Right kidney (tissue), 1 donor: ENCODE measurements around the gene SHC2.
"Not testable (repeated sequence)": the region's sequence is repeated elsewhere in the genome, so short reads cannot be mapped to it uniquely, and the experiment has no call there.

ENCODE experiments used
- DNase-seq: peaks from one replicate; pipeline ENCODE4 v3.0.0-alpha.2; 2016

The SHC2 gene

GRCh38 chr19:472005-472858 lies 11.4 kb upstream of the SHC2 start:
- DNase-seq, result no peak

GRCh38 chr19:470701-471100 lies 9.9 kb upstream of the SHC2 start:
- no peak for DNase-seq

DNA sequence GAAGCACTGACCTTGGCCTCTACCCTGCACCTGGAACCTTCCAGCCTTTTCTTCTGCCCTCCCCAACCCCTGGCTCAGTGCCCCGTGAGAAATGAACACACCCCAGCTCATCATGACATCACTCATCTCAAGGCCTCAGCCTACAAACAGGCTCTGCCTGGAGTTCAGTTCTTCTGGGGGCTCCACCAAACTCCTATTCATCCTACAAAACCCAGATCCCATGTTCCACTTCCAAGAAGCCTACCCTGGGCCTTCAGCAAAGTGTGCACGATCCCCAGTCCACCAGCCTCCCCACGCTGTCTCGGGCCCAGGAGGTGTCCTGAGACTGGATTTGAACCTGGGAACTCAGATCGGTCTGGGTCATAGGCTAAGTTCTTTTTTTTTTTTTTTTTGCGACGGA lies 9.0 kb upstream of the SHC2 start:
- no peak for DNase-seq

DNA sequence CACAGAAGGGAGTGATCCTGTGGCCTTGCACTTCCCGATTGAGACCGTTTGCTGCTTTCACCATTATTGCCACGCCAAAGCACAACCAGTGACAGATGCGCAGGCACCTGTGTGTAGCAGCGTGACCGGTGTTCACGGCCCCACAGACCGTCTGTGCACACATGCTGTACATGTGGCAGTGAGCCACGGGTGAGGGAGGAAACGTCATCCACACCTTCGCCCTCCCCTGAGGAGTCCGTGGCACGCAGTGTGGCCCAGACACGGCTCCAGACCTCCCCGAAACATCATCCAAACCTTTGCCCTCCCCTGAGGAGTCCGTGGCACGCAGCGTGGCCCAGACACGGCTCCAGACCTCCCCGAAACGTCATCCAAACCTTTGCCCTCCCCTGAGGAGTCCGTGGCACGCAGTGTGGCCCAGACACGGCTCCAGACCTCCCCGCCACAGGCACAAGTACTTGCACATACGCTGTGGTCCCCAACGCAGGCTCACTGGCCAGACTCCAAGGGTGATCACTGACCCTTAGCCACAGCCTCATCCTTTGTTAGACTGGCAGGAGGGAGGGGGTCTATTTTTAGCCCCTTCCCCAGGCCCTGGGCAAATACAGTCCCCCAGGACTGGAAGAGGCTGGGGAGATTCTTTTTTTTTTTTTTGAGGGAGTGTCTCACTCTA lies 7.9 kb upstream of the SHC2 start:
- no peak for DNase-seq

GRCh38 chr19:467554-467953 lies 6.7 kb upstream of the SHC2 start:
- no peak for DNase-seq

GRCh38 chr19:465056-465816 lies 4.4 kb upstream of the SHC2 start:
- DNase-seq, result no peak

DNA sequence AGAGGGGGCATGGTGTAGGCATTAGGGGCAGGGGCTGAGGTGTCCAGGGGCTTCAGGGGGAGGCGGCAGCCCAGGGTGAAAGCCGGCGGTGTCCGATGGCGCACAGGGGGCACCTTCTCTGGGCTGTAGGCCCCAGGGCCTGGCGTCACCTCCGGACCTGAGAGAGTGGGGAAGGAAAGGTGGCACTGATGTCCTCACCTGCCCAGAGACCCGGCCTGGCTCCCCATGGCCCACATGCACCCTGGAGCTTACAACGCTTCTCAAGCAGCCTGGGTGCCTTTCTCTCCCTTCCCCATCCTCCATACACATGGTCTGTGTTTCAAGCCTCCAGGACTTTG lies 3.3 kb upstream of the SHC2 start:
- no peak for DNase-seq

GRCh38 chr19:463483-464207 lies 2.8 kb upstream of the SHC2 start:
- DNase-seq, result no peak

DNA sequence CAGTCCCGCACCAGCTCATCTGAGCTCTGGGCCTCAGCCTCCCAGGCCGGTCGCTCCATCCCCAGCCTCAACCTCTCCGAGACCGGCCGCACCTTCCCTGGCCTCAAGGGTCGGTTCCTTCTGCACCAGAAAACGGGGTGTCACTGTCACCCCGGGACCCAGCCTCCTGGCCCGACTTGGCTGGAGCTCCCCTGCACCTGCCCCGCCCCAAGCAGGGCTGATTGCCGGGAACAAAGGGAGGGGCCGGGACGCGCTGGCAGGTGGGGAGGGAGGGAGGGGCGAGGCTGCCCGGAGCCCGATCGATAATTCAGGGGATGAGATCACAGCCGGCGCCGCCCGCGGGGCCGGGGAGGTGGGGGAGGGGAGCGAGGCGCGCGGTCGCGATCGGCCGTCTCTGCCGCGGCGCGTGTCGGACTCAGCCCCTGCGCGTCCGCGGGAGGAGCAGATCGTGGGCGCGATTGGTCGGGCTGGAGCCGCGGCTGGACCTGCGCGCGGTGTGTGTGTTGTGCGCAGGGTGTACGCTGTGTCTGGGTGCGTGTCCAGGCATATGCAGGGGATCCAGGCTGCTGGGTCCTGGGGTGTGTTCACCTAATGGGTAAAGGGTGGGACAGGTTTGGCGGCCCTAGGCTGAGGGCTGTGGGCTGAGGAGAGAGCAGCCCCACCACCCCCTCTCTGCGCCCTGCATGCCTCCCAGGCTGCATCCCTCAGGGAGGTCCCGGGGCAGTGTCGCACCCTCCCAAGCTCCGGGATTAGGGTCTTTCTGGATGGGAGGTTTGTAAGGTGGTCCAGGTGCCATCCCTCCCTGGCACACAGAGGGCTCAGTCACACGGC lies 1.1 kb upstream of the SHC2 start:
- peak; percentile 54 for DNase-seq

DNA sequence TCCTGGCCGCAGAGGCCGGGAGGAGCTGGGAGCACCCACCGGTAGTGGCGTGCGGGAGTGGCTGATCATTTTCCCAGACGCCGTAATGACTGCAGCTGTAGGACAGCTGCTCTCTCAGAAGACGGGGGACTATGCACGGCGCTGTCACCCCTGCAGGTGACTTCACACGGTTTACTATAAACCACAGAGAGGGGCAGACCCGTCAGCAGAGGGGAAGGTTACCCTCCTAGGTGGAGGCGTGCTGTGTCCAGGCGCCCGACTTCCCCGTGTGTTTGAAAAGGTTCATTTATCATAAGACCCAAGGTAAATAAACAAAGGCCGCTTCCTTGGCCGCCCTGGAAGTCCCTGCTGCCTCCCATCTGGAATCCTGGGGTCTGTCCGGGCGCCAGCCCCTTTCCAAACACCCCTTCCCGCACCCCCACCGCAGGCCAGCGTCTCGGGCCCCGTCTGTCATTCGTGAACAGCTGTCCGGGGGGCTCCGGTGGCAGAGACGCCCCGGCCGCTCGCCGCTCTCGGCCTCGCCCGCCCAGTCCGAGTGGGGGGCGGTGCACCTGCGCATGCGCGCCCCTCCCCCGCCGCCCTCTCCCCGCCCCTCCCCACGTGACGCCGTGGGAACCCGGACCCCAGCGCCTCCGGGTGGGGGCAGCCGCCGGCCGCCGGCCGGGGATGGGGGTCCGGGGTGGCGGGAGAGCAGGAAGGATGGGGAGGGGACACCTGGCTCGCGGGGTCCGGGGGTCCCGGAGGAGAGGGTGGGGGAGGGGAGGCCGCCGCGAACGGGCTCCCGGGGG lies 915 bp downstream of the SHC2 start:
- peak; percentile 85 for DNase-seq

DNA sequence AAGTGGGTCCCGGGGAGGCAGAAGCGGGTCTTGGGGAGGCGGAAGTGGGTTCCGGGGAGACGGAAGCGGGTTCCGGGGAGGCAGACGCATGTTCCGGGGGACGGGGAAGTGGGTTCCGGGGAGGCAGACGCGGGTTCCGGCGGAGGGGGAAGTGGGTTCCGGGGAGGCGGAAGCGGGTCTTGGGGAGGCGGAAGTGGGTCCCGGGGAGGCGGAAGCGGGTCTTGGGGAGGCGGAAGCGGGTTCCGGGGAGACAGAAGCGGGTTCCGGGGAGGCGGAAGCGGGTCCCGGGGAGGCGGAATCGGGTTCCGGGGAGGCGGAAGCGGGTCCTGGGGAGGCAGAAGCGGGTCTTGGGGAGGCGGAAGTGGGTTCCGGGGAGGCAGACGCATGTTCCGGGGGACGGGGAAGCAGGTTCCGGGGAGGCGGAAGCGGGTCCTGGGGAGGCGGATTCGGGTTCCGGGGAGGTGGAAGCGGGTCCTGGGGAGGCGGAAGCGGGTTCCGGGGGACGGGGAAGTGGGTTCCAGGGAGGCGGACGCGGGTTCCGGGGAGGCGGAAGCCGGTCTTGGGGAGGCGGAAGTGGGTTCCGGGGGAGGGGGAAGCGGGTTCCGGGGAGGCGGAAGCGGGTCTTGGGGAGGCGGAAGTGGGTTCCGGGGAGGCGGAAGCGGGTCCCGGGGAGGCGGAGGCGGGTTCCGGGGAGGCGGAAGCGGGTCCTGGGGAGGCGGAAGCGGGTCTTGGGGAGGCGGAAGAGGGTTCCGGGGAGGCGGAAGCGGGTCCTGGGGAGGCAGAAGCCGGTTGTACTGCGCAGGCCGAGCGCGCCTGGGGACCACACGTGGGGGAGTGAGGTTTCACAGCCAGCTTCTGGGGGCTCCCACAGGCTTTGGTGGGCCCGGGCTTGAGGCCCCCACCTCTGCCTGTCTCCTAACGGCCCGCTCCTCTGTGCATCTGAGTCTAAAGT lies 2.5 kb downstream of the SHC2 start:
- DNase-seq, result no peak

GRCh38 chr19:457636-458035 lies 3.2 kb downstream of the SHC2 start:
- DNase-seq, result no peak

DNA sequence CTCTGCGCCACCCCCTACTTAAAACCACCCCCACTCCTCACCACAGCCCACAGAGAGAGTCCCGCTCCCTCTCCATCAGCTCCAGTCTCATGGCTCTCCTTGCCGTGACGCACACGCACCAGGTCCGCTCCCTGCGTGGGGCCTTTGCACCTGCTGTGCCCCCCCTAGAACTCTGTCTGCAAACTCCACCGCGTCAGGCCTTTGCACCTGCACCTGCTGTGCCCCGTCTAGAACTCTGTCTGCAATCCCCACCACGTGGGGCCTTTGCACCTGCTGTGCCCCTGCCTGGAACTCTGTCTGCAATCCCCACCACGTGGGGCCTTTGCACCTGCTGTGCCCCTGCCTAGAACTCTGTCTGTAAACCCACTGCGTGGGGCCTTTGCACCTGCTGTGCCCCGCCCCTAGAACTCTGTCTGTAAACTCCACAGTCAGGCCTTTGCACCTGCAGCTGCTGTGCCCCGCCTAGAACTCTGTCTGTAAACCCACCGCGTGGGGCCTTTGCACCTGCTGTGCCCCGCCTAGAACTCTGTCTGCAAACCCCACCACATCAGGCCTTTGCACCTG lies 4.2 kb downstream of the SHC2 start:
- no peak for DNase-seq

DNA sequence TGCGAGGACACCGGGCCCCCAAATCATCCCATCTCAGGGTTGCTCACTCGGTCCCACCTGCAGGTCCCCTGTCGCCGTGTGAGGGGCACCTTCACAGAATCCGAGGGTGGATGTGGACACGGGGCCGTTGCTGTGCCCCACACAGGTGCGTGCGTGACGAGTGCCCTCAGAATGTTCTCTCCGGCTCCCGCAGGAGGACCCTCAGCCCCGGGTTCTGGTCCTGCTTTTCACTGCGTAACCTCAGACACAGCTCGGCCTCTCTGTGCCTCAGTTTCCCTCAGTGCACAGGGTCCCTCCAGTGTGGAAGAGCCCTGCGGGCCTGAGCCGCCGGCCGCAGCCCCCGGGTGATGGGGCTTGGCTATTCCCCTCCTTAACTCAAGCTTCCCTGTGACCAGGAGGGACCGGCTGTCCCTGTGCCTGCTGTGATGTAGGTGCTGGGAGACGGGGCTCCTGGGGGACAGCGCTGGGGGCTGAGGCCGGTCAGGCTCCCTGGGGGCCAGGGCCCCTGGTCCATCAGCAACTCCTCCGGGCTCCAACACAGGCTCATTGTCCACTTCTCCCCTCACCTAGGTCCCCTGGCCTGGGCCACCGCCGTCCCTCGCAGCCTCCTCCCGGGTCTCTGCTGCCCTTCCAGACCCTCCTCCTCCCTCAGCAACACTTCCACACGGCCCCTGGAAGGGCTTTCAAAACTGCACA lies 4.8 kb downstream of the SHC2 start:
- DNase-seq, result no peak

DNA sequence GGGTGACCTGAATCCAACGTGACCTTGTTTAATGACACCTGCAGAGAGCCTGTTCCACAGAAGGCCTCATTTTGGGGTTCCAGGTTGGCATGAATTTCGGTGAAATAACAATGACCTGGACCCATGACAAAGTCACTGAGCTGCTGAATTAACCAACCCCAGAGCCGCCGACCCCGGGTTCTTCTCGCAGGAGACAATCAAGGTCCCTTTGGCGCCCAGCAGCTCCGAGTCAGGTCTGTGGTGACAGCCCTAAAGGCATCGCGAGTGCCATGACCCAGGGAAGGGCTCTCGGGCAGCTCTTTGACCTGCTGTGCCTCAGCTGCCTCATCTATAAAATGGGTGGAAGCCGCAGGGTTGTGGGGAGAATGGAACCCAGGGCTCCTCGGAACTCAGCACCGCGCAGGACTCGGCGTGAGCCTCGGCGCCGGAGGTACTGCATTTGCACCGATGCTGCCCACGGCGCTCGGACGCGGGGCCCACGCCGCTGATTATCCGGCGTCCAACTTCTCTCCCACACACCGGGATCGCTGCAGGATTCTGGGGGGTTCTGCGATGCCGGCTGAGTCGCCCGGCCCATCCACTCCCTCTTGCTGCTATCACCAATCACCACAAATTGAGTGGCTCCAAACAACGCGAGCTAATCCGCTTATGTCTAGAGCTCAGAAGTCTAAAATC lies 5.7 kb downstream of the SHC2 start:
- no peak for DNase-seq

DNA sequence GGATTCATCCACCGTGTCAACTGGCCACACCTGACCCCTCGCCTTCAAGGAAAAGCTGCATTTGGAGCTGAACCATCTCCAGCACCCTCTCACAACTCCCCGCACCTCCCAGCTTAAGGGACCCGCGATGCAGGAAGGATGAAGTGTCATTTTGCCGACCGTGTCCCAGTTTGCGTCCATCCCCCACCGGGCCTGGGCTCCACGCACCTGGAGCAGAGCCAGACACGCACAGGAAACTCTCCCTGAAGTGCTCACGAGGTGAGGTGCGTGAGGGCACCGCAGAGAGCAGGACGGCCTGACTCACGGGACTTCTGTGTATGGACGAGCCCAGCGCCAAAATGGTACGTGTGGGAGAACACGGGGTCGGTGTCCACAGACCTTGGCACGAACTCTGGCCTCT lies 7.2 kb downstream of the SHC2 start:
- DNase-seq, result no peak

DNA sequence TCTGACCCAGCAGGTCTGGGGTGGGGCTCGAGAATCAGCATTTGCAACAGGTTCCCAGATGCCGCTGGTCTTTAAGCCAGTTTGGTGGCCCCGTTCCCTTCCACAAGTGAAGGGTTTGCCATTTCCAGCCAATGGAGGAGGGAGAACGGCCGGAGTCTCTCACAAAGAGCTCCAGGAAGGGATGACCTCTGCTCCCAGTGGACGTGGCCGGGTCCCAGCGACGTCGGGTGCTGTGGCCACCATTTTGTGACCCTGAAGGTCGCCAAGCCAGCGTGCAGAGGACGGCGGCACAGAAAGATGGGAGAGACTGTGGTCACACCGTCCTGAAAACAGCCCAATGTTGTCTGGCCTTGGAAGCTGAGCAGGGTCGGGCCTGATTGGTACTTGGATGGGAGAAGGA lies 8.0 kb downstream of the SHC2 start:
- DNase-seq, result no peak

DNA sequence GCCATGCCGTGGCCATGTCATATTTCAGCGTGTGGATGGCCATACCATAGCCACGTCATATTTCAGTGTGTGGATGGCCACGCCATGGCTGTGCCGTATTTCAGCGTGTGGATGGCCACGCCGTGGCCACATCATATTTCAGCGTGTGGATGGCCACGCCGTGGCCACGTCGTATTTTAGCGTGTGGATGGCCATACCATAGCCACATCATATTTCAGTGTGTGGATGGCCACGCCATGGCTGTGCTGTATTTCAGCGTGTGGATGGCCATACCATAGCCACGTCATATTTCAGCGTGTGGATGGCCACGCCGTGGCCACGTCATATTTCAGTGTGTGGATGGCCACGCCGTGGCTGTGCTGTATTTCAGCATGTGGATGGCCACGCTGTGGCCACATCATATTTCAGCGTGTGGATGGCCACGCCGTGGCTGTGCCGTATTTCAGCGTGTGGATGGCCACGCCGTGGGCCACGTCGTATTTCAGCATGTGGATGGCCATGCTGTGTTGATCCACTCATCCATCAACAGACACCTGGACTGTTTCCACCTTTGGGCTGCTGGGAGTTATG lies 9.8 kb downstream of the SHC2 start:
- DNase-seq, result not testable (repeated sequence)
